Measurements from ENCODE around the gene KRTAP4-11. TPM values are rescaled to one million over a fixed set of nuclear protein-coding genes. Genes with fewer than 3 reads are reported as not detected.
"Not testable (repeated sequence)": the region's sequence is repeated elsewhere in the genome, so short reads cannot be mapped to it uniquely, and the experiment has no call there.

Gene KRTAP4-11
- not detected in 2 replicates for total RNA-seq
- long read RNA-seq = 0 reads

- H3K36me3 Mint-ChIP-seq (ENCODE audit: unreplicated experiment) = not testable (repeated sequence)
Observed at GRCh38 chr17:41117846-41118386, at the start of gene KRTAP4-11. Gene KRTAP4-11, minus strand, starts transcription at chr17:41118373. Its CDS starts 58 bp downstream, at chr17:41118315.

DNA sequence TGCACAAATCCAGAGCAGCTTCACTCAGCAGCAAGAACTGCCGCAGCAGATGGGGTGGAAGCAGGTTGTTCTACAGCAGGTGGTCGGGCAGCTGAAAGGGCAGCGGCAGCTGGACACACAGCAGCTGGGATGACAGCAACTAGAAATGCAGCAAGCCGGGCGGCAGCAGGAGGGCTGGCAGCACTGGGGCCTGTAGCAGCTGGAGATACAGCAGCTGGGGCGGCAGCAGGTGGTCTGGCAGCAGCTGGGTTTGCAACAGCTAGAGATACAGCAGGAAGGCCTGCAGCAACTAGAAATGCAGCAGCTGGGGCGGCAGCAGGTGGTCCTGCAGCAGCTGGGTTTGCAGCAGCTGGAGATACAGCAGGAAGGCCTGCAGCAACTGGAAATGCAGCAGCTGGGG lies 49.4 kb upstream of the KRTAP4-11 start:
- Mint-ChIP-seq H3K9me3 (ENCODE audit: unreplicated experiment) (no peaks in the 10 kb centered on the region), H3K36me3 (ENCODE audit: unreplicated experiment) (no peaks in the 10 kb centered on the region), H3K27ac (ENCODE audit: unreplicated experiment) (no peak overlapping the region), H3K27me3 (ENCODE audit: unreplicated experiment) (no peaks in the 10 kb centered on the region), H3K4me3 (ENCODE audit: unreplicated experiment) (no peak overlapping the region), H3K4me1 (ENCODE audit: unreplicated experiment) (no peaks in the 10 kb centered on the region)
- DNase-seq (ENCODE audit: extremely low spot score, unreplicated experiment) = no peak
- TF ChIP-seq CTCF (IDR thresholded peaks at IDR 0.05) = no peak

More at GRCh38 chr17:41117846-41118386, at the start of gene KRTAP4-11:
- H3K4me1 Mint-ChIP-seq (ENCODE audit: unreplicated experiment) = peaks cover 26% of the 10 kb centered on the region
- not testable (repeated sequence) for H3K27me3 Mint-ChIP-seq (ENCODE audit: unreplicated experiment); H3K4me3 Mint-ChIP-seq (ENCODE audit: unreplicated experiment); H3K9me3 Mint-ChIP-seq (ENCODE audit: unreplicated experiment); DNase-seq (ENCODE audit: extremely low spot score, unreplicated experiment)
- H3K27ac Mint-ChIP-seq (ENCODE audit: unreplicated experiment) = peak within 1 kb of the TSS; percentile 69

GRCh38 chr17:41163828-41164227 lies 45.7 kb upstream of the KRTAP4-11 start:
- Mint-ChIP-seq H3K27me3 (ENCODE audit: unreplicated experiment) (no peaks in the 10 kb centered on the region), H3K4me1 (ENCODE audit: unreplicated experiment) (no peaks in the 10 kb centered on the region)

DNA sequence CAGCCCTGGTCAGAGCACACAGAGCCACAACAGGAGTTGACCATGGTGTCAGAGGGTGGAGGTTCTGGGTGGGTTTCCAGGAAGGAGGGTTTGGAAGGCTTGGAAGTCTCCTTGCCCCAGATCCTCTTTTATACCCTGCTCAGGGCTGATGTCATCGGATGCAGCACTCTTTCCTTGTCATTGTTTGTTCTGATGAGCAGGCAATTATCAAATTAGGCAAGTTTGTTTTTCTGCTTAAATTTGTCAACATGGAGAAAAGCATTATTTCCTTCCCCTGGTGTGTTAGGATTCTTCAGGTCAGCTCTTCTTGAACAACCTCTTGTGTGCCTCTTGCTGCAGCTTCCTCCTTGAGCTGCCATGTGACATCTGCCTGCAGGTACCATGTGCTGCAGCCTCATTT lies 42.5 kb upstream of the KRTAP4-11 start, which contains the start of gene KRTAP4-4:
KRTAP4-4 (minus strand) TSS at position 101 of the 400 bp plus-strand sequence; CDS start at position 44, 57 bp downstream.
- H3K4me1 Mint-ChIP-seq (ENCODE audit: unreplicated experiment) = no peaks in the 10 kb centered on the region
- H3K9me3 Mint-ChIP-seq (ENCODE audit: unreplicated experiment) = no peaks in the 10 kb centered on the region
- no peak for TF ChIP-seq CTCF (IDR thresholded peaks at IDR 0.05)
- H3K27me3 Mint-ChIP-seq (ENCODE audit: unreplicated experiment) = no peaks in the 10 kb centered on the region
- DNase-seq (ENCODE audit: extremely low spot score, unreplicated experiment) = no peak
- no peak within 1 kb of the TSS for H3K27ac Mint-ChIP-seq (ENCODE audit: unreplicated experiment)
- H3K4me3 Mint-ChIP-seq (ENCODE audit: unreplicated experiment) = no peak within 1 kb of the TSS
- no peaks in the 10 kb centered on the region for H3K36me3 Mint-ChIP-seq (ENCODE audit: unreplicated experiment)

More at GRCh38 chr17:41163828-41164227, 45.7 kb upstream of the KRTAP4-11 start:
- no peaks in the 10 kb centered on the region for H3K36me3 Mint-ChIP-seq (ENCODE audit: unreplicated experiment)
- DNase-seq (ENCODE audit: extremely low spot score, unreplicated experiment) = no peak
- no peak overlapping the region for H3K27ac Mint-ChIP-seq (ENCODE audit: unreplicated experiment)
- H3K4me3 Mint-ChIP-seq (ENCODE audit: unreplicated experiment) = no peak overlapping the region
- H3K9me3 Mint-ChIP-seq (ENCODE audit: unreplicated experiment) = no peaks in the 10 kb centered on the region
- TF ChIP-seq CTCF (IDR thresholded peaks at IDR 0.05) = no peak

DNA sequence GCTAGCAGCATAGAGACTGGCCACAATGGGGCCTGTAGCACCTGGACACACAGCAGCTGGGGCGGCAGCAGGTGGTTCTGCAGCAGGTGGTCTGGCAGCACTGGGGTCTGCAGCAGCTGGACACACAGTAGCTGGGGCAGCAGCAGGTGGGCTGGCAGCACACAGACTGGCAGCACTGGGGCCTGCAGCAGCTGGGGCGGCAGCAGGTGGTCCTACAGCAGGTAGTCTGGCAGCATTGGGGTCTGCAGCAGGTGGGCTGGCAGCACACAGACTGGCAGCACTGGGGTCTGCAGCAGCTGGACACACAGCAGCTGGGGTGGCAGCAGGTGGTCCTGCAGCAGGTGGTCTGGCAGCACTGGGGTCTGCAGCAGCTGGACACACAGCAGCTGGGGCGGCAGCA lies 42.0 kb upstream of the KRTAP4-11 start:
- H3K27me3 Mint-ChIP-seq (ENCODE audit: unreplicated experiment); H3K27ac Mint-ChIP-seq (ENCODE audit: unreplicated experiment); H3K36me3 Mint-ChIP-seq (ENCODE audit: unreplicated experiment); H3K4me1 Mint-ChIP-seq (ENCODE audit: unreplicated experiment); H3K4me3 Mint-ChIP-seq (ENCODE audit: unreplicated experiment); H3K9me3 Mint-ChIP-seq (ENCODE audit: unreplicated experiment); DNase-seq (ENCODE audit: extremely low spot score, unreplicated experiment): not testable (repeated sequence)

GRCh38 chr17:41153856-41154255 lies 35.7 kb upstream of the KRTAP4-11 start:
- no peak for TF ChIP-seq CTCF (IDR thresholded peaks at IDR 0.05)
- Mint-ChIP-seq H3K4me3 (ENCODE audit: unreplicated experiment) (no peak overlapping the region), H3K9me3 (ENCODE audit: unreplicated experiment) (no peaks in the 10 kb centered on the region), H3K4me1 (ENCODE audit: unreplicated experiment) (no peaks in the 10 kb centered on the region), H3K27ac (ENCODE audit: unreplicated experiment) (no peak overlapping the region), H3K27me3 (ENCODE audit: unreplicated experiment) (no peaks in the 10 kb centered on the region), H3K36me3 (ENCODE audit: unreplicated experiment) (no peaks in the 10 kb centered on the region)
- no peak for DNase-seq (ENCODE audit: extremely low spot score, unreplicated experiment)

Data from osteocyte (in vitro differentiated cells).